ENCODE measurements around the gene RPL13A.

- no peak for TF ChIP-seq CTCF (IDR thresholded peaks at IDR 0.05; ENCODE audit: low read length)
- no peak for TF ChIP-seq EZH2 (IDR thresholded peaks at IDR 0.05; ENCODE audit: borderline replicate concordance, low read length)
Measured at GRCh38 chr19:49459388-49459787, 28.0 kb upstream of the RPL13A start.
